ENCODE data around the gene TMEM62.
"Not testable (repeated sequence)": the region's sequence is repeated elsewhere in the genome, so short reads cannot be mapped to it uniquely, and the experiment has no call there.

The TMEM62 gene

DNA sequence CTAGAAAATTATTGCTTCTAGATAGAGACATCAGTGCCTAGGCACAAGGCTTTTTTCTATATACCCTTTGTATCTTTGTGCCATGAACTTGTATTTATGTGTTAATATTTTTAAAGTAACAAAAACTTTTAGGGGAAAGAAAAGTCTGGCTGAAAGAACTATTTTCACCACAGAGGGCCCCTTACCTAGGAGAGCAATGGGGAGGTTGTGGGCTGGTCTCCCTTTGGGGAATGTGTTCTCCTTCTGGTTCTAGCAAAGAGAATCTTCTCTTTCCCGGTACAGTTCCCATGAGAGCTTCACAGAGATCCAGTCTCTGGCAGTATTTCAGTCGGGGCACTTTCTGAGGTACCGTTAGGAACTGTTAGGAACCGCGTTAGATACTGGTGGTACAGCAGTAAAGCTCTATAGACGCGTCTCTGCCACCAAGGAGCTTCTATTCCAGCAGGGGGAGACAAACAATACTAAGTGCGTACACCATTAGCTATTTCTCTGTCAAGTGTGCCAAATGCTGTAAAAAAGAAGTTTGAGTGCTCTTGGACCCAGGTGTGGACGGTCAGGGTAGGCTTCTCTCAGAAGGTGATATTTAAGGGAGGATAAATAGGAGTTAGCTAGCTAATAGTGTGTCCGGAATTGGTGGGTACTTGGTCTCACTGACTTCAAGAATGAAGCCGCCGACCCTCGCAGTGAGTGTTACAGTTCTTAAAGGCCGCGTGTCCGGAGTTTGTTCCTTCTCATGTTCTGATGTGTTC, 92.0 kb downstream of the TMEM62 start:
- no peak overlapping the region for H3K9ac ChIP-seq
- no peak for TF ChIP-seq Cebpa-rat (IDR thresholded peaks at IDR 0.05)
- no peak overlapping the region for H3K27ac ChIP-seq
- peaks cover 9% of the 10 kb centered on the region for H3K9me3 ChIP-seq
- H3K27me3 ChIP-seq: no peaks in the 10 kb centered on the region
- no peaks in the 10 kb centered on the region for H3K36me3 ChIP-seq
- no peak overlapping the region for H3K4me3 ChIP-seq
- H3K4me1 ChIP-seq: peaks cover 4% of the 10 kb centered on the region; the same call in 1 of the 2 replicates
- no peaks in the 10 kb centered on the region for H4K20me1 ChIP-seq
- H3K4me2 ChIP-seq: no peak overlapping the region

DNA sequence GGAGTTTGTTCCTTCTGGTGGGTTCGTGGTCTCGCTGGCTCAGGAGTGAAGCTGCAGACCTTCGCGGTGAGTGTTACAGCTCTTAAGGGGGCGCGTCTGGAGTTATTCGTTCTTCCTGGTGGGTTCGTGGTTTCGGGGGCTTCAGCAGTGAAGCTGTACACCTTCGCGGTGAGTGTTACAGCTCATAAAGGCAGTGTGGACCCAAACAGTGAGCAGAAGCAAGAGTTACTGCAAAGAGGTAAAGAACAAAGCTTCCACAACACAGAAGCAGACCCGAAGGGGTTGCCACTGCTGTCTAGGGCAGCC, 92.5 kb downstream of the TMEM62 start:
- H3K27me3 ChIP-seq, H3K36me3 ChIP-seq, H3K4me1 ChIP-seq, H3K4me2 ChIP-seq, H3K9me3 ChIP-seq, H3K4me3 ChIP-seq, H4K20me1 ChIP-seq, H3K9ac ChIP-seq, H3K27ac ChIP-seq: not testable (repeated sequence)

DNA sequence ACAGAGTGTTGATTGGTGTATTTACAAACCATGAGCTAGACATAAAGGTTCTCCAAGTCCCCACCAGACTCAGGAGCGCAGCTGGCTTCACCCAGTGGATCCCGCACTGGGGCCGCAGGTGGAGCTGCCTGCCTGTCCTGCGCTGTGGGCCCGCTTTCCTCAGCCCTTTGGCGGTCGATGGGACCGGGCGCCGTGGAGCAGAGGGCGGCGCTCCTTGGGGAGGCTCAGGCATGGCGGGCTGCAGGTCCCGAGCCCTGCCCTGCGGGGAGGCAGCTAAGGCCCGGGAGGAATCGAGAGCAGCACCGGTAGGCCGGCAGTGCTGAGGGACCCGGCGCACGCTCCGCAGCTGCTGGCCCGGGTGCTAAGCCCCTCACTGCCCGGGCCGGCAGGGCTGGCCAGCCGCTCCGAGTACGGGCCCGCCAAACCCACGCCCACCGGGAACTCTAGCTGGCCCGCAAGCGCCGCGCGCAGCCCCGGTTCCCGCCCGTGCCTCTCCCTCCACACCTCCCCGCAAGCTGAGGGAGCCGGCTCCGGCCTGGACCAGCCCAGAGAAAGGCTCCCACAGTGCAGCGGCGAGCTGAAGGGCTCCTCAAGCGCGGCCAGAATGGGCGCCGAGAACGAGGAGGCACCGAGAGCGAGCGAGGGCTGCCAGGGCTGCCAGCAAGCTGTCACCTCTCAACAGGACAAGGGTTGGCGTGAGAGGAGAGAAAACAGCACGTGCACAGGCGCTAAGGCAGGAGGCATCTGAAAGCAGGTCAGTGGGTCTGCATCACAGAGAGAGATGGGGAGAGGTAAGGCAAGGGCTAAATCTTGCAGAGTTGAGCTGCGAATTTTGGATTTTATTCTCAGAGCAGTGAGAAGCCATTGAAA, 93.3 kb downstream of the TMEM62 start:
- no peak for TF ChIP-seq Cebpa-rat (IDR thresholded peaks at IDR 0.05)
- Histone ChIP-seq H3K27ac (no peak overlapping the region), H3K36me3 (no peaks in the 10 kb centered on the region), H4K20me1 (no peaks in the 10 kb centered on the region), H3K4me2 (no peak overlapping the region), H3K4me3 (no peak overlapping the region), H3K27me3 (no peaks in the 10 kb centered on the region), H3K4me1 (peaks cover 4% of the 10 kb centered on the region; the same call in 1 of the 2 replicates), H3K9ac (no peak overlapping the region), H3K9me3 (peaks cover 9% of the 10 kb centered on the region)

DNA sequence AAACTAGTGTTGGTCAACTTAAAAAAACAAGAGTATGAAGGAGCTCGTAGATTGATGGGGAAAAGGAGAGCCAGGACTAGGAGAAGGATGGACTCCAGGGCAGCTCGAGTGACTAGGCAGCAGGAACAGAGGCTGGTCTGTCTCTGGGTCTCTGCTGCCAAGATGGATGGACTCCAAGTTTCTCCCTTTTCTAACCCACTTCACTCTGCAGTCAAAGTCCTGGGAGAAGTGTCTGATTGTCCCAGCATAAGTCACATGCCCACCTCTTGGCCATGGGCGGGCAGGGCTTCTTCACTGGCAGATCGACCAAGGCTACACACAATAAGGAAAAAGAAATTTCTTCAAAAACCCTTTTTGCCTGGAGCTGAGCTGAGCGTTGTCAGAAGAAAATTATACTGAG, 96.6 kb downstream of the TMEM62 start:
- no peaks in the 10 kb centered on the region for H3K27me3 ChIP-seq
- no peak for TF ChIP-seq Cebpa-rat (IDR thresholded peaks at IDR 0.05)

DNA sequence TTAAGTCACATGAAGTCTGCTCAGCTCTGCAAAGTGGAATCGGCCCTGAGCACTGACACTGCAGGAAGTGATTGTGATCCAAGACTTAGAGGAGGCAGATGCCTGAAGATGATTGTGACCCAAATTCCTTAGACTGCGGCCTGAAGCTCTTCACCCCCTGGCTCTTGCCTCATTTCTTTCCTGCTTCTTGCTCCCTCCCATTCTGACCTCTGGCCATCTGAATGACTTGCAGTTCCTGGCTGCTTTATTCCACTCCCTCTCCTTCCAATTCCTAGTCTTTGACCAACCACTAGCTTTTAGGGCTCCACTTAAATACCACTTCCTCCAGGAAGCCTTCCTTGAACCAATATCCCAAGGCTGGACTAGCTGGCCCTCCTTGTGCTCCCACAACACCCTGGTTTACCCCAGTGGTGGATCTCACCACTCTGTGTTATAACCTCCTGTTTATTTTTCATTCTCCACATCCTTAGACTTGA, 97.3 kb downstream of the TMEM62 start:
- H3K4me1 ChIP-seq: peaks cover 33% of the 10 kb centered on the region
- no peak for TF ChIP-seq Cebpa-rat (IDR thresholded peaks at IDR 0.05)
- no peaks in the 10 kb centered on the region for H3K36me3 ChIP-seq
- H3K4me3 ChIP-seq: no peak overlapping the region
- no peak overlapping the region for H3K9ac ChIP-seq
- no peak overlapping the region for H3K27ac ChIP-seq
- no peaks in the 10 kb centered on the region for H4K20me1 ChIP-seq
- no peak overlapping the region for H3K4me2 ChIP-seq
- H3K27me3 ChIP-seq: no peaks in the 10 kb centered on the region
- H3K9me3 ChIP-seq: peaks cover 9% of the 10 kb centered on the region

More for the DNA sequence above, 96.6 kb downstream of the TMEM62 start:
- H3K4me1 ChIP-seq: peaks cover 26% of the 10 kb centered on the region
- H4K20me1 ChIP-seq: no peaks in the 10 kb centered on the region
- H3K36me3 ChIP-seq: no peaks in the 10 kb centered on the region
- no peak overlapping the region for H3K9ac ChIP-seq
- no peak overlapping the region for H3K4me3 ChIP-seq
- H3K9me3 ChIP-seq: peaks cover 9% of the 10 kb centered on the region
- H3K4me2 ChIP-seq: no peak overlapping the region
- no peak overlapping the region for H3K27ac ChIP-seq

DNA sequence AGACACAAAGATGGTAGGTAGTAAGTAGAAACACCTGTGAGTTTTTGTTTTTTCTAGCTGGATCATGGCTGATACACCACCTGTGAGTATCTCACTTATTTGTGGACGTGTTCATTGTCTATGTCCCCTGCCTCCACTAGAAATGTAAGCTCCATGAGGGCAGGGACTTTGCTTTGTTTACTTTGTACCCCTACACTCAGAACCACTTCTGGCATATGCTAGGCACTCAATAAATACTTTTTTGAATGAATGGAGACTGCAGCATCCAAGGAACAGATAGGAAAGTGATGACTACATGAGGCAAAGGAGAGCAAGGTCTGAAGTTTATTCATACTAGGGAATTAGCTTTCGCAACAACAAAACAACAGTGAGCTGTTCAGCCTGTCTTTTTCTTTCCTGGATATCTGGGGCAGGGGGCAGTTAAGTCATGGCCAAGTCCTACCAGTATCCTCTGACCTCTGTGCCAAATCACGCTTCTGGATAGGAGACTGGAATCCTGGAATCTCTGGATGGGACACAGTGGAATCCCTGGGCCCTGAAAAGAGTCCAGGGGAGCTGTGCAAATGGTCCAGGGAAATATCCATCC, 99.0 kb downstream of the TMEM62 start:
- no peak overlapping the region for H3K4me3 ChIP-seq
- no peaks in the 10 kb centered on the region for H3K9me3 ChIP-seq
- TF ChIP-seq Cebpa-rat (IDR thresholded peaks at IDR 0.05): no peak
- H3K9ac ChIP-seq: no peak overlapping the region
- no peaks in the 10 kb centered on the region for H3K27me3 ChIP-seq
- peaks cover 46% of the 10 kb centered on the region for H3K4me1 ChIP-seq
- H3K27ac ChIP-seq: no peak overlapping the region
- no peak overlapping the region for H3K4me2 ChIP-seq
- H3K36me3 ChIP-seq: no peaks in the 10 kb centered on the region
- no peaks in the 10 kb centered on the region for H4K20me1 ChIP-seq

All from BLaER1 (cell line).